NCI-H1092 treated with DMSO at 0.1 percent for 48 hours (cell line): Measurements from ENCODE around the gene CUX1.

Experiments
- DNase-seq: peaks from one replicate; lab custom pipeline; 2025; lab: John Stamatoyannopoulos, UW

Gene CUX1

GRCh38 chr7:102248456-102249395 is 431.3 kb downstream of the CUX1 start:
- DNase-seq = no peak

DNA sequence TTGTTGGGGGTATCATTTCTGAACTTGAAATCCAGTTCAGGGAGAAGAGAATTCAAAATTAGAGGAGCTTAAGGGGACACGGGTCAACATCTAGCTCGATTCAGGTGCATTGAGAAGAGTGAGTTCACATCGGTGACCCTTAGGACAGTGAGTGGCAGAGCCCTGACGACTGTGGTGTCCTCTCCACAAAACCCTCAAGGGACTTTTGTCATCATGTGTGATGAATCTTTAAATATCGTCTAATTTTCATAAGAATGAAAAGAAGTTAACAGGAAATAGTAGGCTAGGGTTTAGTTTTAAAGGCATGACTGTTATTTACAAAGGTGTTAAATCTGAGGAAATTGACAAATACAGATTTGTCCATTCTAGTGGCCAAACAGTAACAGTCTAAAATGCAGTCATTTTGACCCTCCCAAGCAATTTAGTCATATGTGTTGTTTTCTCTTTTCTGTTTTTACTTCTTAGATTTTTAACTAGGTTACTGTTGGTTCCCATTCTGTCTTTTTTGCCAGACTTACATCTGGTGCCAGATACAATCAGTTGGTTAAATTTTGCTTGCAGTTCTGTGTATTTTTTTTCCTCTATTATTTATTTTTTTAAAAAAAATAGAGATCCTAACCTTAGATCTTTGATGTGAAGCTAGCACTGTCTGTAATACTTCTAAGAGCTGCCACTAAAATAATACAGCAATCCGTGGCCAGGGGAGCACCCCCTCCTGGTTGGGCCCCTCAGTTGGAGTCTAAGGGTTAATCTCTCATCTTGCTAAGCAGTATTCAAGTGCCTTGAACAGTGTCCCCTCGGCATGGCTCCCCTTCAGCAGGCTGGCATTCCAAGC is 434.3 kb downstream of the CUX1 start:
- no peak for DNase-seq

- DNase-seq = no peak
Observed at GRCh38 chr7:102252366-102252982, 435.0 kb downstream of the CUX1 start.

DNA sequence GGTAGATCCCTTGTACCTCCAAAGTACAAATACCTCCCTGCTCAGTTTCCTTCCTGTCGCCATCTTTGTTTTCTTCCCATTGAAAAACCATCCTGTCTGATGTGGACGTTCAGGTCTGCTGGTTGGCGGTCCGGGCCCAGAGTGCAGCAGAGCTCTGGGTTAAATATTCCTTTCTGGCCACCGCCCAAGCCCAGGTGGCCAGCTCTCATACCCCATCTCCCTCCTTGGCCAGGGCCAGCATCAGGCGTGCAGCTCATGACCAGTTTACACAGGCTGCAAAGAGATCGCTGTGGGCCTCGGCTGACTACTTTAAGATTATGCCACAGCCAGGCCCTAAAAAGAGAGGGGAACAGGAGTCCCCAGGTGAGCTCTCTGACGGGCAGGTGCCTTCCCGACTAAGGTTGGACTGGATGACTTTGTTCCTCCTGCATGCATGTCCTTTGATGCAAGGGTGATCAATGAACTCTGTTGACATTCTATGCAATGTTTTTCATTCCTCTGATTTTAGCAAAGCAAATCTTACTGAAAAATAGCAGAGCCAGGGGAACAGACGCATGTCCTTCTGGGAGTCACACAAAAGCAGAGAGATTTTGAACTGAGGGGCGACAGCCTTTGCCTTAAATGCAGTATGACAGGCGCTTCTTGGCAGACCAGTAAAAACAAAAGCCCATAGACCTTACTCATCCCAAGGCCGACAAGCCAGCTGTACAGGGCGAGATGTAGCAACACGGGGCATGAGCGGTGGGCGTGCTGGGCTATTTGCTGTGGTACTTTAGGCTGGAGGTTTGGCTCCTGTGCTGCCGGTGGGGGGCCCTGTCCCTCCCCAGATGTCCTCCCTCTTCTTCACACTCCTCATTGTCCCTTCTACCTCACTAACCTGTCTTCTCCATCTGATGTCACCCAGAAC is 435.9 kb downstream of the CUX1 start:
- no peak for DNase-seq

- no peak for DNase-seq
Observed at GRCh38 chr7:102253973-102254370, 436.5 kb downstream of the CUX1 start.

- DNase-seq = no peak
Observed at GRCh38 chr7:102254521-102254920, 437.1 kb downstream of the CUX1 start.

GRCh38 chr7:102255501-102255900 is 438.1 kb downstream of the CUX1 start:
- no peak for DNase-seq

DNA sequence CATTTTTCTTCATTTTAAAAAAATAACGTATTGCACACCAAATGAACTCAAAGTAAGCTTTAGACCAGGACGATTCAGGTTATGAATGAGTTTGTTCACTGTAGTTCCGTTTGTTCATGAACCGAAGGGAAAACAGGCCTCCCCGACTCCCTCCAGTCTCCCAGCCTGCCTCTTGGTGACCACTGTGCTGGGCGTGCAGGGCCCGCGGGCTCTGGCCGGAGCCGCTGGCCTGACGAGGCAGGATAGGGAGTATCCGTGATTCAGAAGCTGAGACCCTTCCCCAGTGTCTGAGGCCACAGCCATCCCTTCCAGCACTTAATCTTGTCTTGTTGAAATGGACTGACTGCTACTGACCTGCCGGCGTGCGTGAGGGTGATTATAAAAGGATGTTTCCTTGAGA is 438.5 kb downstream of the CUX1 start:
- DNase-seq = no peak

GRCh38 chr7:102258073-102258748 is 440.8 kb downstream of the CUX1 start:
- no peak for DNase-seq

DNA sequence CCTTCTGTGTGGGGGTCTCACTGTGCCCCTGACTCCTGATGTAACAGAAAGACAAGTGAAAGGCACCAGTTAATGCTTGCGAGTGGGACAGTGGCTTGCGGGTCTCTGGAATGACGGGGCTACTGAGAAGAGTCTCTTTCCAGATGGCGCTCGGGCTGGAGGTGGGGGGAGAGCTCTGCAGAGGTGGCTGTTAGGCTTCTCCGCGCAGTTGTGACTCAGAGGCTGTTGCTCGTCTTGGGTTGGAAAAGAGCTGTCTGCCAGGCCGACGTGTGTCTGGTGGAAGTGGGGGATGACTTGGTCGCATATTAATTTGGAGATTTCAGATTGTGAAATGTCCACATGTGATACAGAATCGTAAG is 441.3 kb downstream of the CUX1 start:
- DNase-seq = no peak

DNA sequence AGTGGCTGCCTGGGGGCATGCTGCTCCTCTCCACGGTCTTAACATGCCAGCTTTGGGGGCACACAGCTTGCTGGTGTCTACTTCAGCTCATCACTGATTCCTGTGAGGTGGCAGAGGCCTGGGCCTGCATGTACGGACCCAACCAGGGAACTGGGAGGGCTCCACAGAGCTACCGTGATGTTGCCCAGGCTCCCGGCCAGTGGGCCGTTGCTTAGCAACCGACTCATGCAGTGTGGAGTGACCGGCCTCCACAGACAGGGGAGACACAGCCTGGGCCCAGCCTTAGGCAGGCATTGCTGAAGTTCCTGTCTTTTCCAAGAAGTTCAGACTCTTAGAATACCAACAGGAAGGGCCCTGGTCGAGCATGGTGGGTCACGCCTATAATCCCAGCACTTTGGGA is 443.4 kb downstream of the CUX1 start:
- no peak for DNase-seq

DNA sequence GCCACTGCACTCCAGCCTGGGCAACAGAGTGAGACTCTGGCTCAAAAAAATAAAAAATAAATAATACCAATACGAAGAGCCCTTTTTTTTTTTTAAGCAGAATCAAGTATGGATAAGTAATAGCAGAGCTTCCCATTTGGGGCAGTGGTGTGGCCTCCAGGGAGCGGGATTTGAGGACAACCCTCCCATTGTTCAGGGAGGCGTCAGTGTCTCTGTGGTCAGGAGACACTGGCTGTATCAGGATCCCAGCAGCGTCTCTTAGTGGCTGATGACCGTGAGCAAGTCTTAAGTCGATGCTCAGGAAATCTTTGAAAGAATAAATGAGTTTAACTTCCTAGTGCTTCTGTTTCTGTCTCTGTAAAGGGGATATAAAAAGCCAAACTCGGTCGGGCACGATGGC is 444.0 kb downstream of the CUX1 start:
- DNase-seq = no peak

DNA sequence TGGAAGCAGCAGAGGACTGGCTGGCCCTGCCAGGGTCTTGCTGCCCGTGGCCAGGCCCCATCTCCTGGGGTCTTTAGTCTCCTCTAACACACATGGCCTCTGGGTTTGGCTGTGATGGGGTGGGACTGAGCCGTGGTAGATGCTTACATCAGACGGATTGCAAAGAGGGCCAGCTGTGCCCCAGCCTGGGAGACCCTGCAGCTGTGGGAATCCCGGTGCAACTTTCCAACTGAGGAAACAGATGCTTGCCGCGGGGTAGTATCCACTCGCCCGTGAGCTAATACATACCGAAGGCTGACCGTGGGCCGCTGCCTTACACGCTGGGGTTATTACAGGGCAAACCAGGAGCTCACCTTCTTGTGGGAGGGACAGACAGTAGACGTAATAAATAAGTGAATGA is 445.1 kb downstream of the CUX1 start:
- DNase-seq = no peak

DNA sequence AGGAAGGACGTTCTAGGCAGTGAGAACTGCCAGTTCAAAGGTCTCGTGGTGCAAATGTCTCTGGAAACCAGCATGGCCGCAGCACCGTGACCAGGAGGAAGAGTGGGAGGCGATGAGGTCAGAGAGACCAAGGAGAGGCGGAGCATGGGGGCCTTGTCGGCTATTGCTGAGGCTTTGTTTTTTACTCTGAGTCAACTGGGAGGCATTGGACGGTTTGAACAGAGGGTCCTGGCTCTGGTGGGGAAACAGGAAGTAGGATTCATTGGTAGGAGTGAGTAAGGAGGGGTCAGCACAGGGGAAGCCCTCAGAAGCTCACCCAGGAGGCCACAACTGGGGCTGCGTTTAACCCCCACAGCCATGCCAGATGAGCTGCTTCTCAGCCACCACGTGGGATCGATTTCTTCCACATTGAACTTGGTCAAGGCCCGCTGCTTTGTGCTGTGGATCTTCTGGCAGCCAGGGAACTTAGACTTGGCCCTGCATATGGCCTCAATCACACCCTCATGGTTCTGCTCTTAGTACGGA is 447.0 kb downstream of the CUX1 start:
- DNase-seq = no peak

DNA sequence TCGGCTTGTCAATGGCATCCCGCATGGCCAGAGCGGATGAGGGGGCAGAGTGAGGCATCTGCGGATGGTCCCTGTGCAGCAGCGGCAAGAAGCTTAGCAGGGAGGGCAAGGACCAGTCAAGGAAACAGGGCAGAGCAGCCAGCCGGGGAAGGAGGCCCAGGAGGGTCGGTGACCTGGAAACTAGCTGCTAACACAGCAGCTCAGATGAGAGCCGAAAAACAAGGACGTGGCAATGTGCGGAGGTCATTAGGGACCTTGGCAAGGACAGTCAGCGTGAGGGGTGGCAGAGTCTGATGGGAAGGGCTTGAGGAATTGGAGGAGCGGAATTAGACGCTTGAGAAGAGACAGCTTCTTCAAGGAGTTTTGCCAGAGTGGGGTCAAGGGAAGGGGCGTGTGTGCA is 449.1 kb downstream of the CUX1 start:
- no peak for DNase-seq

DNA sequence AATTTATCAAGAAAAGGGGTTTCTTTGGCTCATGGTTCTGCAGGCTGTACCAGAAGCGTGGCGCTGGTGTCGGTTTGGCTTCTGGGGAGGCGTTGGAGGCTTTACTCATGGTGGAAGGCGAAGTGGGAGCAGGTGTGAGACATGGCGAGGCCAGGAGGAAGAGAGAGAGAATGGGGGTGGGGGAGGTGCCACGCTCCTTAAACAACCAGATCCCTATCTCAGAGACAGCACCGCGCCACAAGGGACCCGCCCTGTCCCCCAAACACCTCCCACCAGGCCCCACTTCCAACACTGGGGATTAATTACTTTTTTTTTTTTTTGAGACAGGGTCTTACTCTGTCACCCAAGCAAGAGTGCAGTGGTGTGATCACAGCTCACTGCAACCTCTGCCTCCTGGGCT is 451.2 kb downstream of the CUX1 start:
- DNase-seq = no peak

DNA sequence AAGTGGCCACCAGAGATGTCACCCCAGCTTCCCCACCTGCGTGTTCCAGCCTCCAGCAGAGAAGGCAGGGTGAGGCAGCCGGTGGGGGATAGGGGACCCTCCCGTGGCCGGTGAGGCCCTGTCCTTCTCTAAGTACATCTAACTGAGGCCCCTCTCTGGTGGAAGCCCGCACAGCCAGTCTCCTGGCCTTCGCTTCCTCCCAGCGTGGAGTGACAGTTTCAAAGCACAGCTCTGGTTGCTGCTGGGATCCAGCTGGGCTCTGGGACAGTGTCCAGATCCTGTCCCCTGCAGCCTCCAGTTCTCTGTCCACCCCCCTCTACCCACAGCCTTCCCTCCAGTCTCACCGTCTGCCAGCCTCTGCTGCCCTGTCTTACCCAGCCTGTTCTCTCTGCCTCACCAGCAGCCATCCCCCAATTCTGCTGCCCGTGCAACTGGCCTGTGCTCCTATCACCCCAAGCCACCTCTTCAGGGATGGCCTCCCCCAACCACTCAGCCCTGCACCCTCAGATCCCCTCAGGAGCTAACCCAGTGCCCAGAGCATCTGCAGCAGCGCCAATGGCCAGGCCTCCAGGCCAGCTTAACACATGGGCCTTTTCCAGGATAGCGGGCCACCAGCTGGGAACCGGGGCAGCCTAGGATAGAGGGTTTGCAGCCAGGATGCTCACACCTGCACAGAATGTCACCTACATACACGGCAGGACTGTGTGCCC is 452.9 kb downstream of the CUX1 start:
- DNase-seq = no peak

DNA sequence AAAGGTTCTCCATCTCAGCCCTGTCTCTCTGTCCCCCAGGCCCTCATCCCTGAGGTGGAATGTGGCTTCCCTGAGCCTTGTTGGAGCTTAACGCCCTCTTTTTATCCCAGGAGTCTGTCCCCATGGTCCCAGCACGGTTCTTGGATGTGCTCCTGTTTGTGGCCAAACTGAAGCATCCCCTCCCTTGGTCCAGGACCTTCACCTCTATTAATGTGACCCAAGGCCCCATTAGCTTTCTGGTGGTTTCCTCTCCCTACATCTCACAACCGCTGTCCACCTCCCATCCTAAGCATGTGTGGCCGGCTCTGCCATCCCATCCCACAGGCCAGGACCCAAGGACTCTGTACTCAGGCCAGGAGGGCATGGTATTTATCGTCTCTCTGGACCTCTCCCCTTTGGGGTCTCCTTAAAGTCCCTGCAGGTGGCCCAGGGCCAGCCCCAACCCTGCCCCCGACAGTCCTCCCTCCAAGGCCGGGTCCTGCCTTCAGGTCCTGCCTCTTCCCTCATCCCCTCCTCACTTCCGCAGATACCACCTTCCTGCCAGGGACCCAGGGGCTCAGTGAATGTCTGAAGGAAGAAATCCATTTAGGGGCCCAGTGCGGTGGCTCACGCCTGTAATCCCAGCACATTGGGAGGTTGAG is 453.9 kb downstream of the CUX1 start:
- DNase-seq = no peak

DNA sequence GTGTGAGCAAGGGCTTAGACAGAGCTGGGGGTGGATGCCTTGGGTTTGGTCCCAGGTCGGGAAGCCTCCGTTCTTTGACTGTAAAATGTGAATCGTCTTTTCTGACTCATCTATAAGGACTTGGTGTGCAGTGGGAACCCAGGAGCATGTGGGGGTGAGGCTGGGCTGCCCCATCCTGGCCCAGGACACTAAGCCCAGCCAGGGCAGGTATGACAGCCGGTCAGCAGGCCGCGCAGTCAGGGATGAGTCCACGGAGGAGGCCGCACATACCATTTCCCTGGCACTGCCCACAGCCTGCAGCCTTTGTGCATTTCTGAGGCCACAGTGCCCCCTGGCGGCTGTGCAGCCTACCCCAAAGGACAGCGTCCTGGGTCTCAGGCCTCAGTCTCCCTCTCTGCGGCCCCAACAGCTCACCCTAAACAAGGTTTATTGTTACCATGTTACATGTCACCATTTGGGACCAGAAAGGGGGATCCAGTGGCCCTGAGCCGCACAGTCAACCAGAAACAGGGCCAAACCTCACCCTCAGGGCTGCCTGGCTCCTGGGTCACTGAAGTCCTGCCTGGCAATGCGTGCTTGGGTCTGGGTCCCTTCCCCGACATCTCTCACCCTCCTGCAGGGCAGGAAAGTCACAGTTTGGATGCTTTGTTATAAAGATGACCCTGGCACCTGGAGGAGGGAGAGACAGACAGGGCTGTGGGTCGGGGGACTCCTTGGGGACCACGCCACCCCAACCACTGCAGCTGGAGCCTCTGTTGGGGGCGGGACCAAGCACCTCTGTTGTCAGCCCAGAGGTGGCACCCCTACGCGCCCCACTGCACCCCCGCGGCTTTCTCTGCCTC is 454.9 kb downstream of the CUX1 start:
- peak; percentile 38 for DNase-seq
